Natural killer cell treated with Interleukin-12 subunit alpha and Interleukin-12 subunit beta and Interleukin-15 and Interleukin-18, amount 100 ng/mL, for 72 hours (primary cell): ENCODE data around the gene BCAS3. TPM values are rescaled to one million over a fixed set of nuclear protein-coding genes. Genes with fewer than 3 reads are reported as not detected.

ENCODE experiments used
- ATAC-seq, 2 donors: fragments of 150-1000 bp; cut with Tn5 transposase in 1 of 2; sonication (Bioruptor Pico), chemical (Tn5 transposase) in 1 of 2; 2 replicates each; pipeline ENCODE4 v1.10.0; 2021
- DNase-seq: peaks from one replicate; pipeline ENCODE4 v3.0.0; 2022; ENCODE audit warnings: low spot score
- H3K27ac Mint-ChIP-seq, 2 donors: 1 replicate in 1 of 2; 2 replicates in 1 of 2; pipeline ENCODE4 v1.8.0; 2022; ENCODE audit warnings: mixed read lengths in 2 of 2, mild to moderate bottlenecking in 1 of 2, moderate library complexity in 1 of 2
- H3K27me3 Mint-ChIP-seq, 2 donors: 1 replicate in 1 of 2; 2 replicates in 1 of 2; pipeline ENCODE4 v1.8.0; 2022; ENCODE audit warnings: mixed read lengths in 2 of 2
- H3K36me3 Mint-ChIP-seq: one replicate; pipeline ENCODE4 v1.8.0; 2022; ENCODE audit warnings: mixed read lengths
- H3K4me1 Mint-ChIP-seq, 2 donors: 1 replicate in 1 of 2; 2 replicates in 1 of 2; pipeline ENCODE4 v1.8.0; 2022; ENCODE audit warnings: low read depth in 2 of 2, mixed read lengths in 2 of 2, mild to moderate bottlenecking in 1 of 2
- H3K4me3 Mint-ChIP-seq: one replicate; pipeline ENCODE4 v1.8.0; 2022; ENCODE audit warnings: mixed read lengths
- H3K9me3 Mint-ChIP-seq: 2 replicates; pipeline ENCODE4 v1.8.0; 2022; ENCODE audit warnings: mixed read lengths
- total RNA-seq, 2 donors: library from RNA; stranded (reverse); gene quantifications; one replicate each; pipeline ENCODE4 v1.2.3, GENCODE V29; 2022

BCAS3 gene
- total RNA-seq, 2 donors from 2014 or later, result 19.5 to 26.4 TPM

- Mint-ChIP-seq H3K4me1 (peaks cover 6 to 18% of the 10 kb centered on the region in 2 donors), H3K27me3 (peaks cover 22 to 27% of the 10 kb centered on the region in 2 donors), H3K4me3 (no peak overlapping the region), H3K36me3 (no peaks in the 10 kb centered on the region), H3K9me3 (no peaks in the 10 kb centered on the region), H3K27ac (no peak overlapping the region)
- ATAC-seq, result no peak
- no peak for DNase-seq
These were observed 719.0 kb downstream of the BCAS3 start for GRCh38 chr17:61396586-61397085.

- Mint-ChIP-seq H3K27me3 (peaks cover 24 to 27% of the 10 kb centered on the region in 2 donors), H3K4me1 (peaks cover 7 to 18% of the 10 kb centered on the region in 2 donors), H3K4me3 (peak overlapping the region; percentile 84), H3K36me3 (no peaks in the 10 kb centered on the region), H3K9me3 (no peaks in the 10 kb centered on the region), H3K27ac (no peak overlapping the region)
- DNase-seq, result no peak
- ATAC-seq, result no peak
These were observed 719.6 kb downstream of the BCAS3 start for GRCh38 chr17:61397086-61397842.

GRCh38 chr17:61398721-61399130, 721.1 kb downstream of the BCAS3 start:
- Mint-ChIP-seq H3K27me3 (peaks cover 38 to 42% of the 10 kb centered on the region in 2 donors), H3K36me3 (no peaks in the 10 kb centered on the region), H3K27ac (no peak overlapping the region), H3K4me3 (peak overlapping the region; percentile 84), H3K9me3 (no peaks in the 10 kb centered on the region), H3K4me1 (peaks cover 21 to 31% of the 10 kb centered on the region in 2 donors)
- ATAC-seq (no peak), DNase-seq (no peak)

- Mint-ChIP-seq H3K27ac (no peak within 1 kb of the TSS), H3K9me3 (no peaks in the 10 kb centered on the region), H3K27me3 (peaks cover 42 to 47% of the 10 kb centered on the region in 2 donors), H3K36me3 (no peaks in the 10 kb centered on the region), H3K4me1 (peaks cover 24 to 36% of the 10 kb centered on the region in 2 donors), H3K4me3 (peak within 1 kb of the TSS; percentile 84)
- DNase-seq, result peak; percentile 57
- ATAC-seq, result no peak
These were observed 721.7 kb downstream of the BCAS3 start, which contains the start of gene TBX2 for GRCh38 chr17:61399131-61400065. Gene TBX2 (plus strand): TSS chr17:61399843. CDS start chr17:61400177, 334 bp downstream.

- ATAC-seq, result no peak
- H3K27ac Mint-ChIP-seq, result no peak overlapping the region
- DNase-seq, result no peak
- no peaks in the 10 kb centered on the region for H3K9me3 Mint-ChIP-seq
- no peaks in the 10 kb centered on the region for H3K36me3 Mint-ChIP-seq
- H3K4me3 Mint-ChIP-seq, result peak overlapping the region; percentile 65
- peaks cover 42 to 44% of the 10 kb centered on the region in 2 donors for H3K27me3 Mint-ChIP-seq
- peaks cover 24 to 36% of the 10 kb centered on the region in 2 donors for H3K4me1 Mint-ChIP-seq
These were observed 722.5 kb downstream of the BCAS3 start for GRCh38 chr17:61400066-61400716.

GRCh38 chr17:61400717-61401388, 723.2 kb downstream of the BCAS3 start:
- ATAC-seq (no peak), DNase-seq (no peak)
- Mint-ChIP-seq H3K27me3 (peaks cover 39 to 42% of the 10 kb centered on the region in 2 donors), H3K9me3 (no peaks in the 10 kb centered on the region), H3K36me3 (no peaks in the 10 kb centered on the region), H3K4me3 (peak overlapping the region; percentile 65), H3K27ac (no peak overlapping the region), H3K4me1 (peaks cover 24 to 33% of the 10 kb centered on the region in 2 donors)

GRCh38 chr17:61401389-61402072, 723.9 kb downstream of the BCAS3 start:
- peak in 1 of 2 donors; percentile 30 for ATAC-seq
- no peak for DNase-seq
- H3K27me3 Mint-ChIP-seq, result peaks cover 43 to 47% of the 10 kb centered on the region in 2 donors
- H3K36me3 Mint-ChIP-seq, result no peaks in the 10 kb centered on the region
- H3K9me3 Mint-ChIP-seq, result no peaks in the 10 kb centered on the region
- no peak overlapping the region for H3K27ac Mint-ChIP-seq
- no peak overlapping the region for H3K4me3 Mint-ChIP-seq
- peaks cover 24 to 33% of the 10 kb centered on the region in 2 donors for H3K4me1 Mint-ChIP-seq

GRCh38 chr17:61402073-61402541, 724.5 kb downstream of the BCAS3 start:
- no peaks in the 10 kb centered on the region for H3K9me3 Mint-ChIP-seq
- no peak for ATAC-seq
- no peaks in the 10 kb centered on the region for H3K36me3 Mint-ChIP-seq
- H3K4me3 Mint-ChIP-seq, result peak overlapping the region; percentile 64
- peaks cover 44 to 53% of the 10 kb centered on the region in 2 donors for H3K27me3 Mint-ChIP-seq
- peaks cover 24 to 33% of the 10 kb centered on the region in 2 donors for H3K4me1 Mint-ChIP-seq
- peak overlapping the region in 1 of 2 donors; percentile 77 for H3K27ac Mint-ChIP-seq
- DNase-seq, result no peak

GRCh38 chr17:61402978-61403800, 725.5 kb downstream of the BCAS3 start:
- ATAC-seq (no peak), DNase-seq (no peak)
- Mint-ChIP-seq H3K27me3 (peaks cover 46 to 55% of the 10 kb centered on the region in 2 donors), H3K4me3 (peak overlapping the region; percentile 64), H3K36me3 (no peaks in the 10 kb centered on the region), H3K9me3 (no peaks in the 10 kb centered on the region), H3K4me1 (peaks cover 24 to 31% of the 10 kb centered on the region in 2 donors), H3K27ac (peak overlapping the region in 1 of 2 donors; percentile 77)

GRCh38 chr17:61403801-61404662, 726.4 kb downstream of the BCAS3 start:
- ATAC-seq (no peak), DNase-seq (peak; percentile 56)
- Mint-ChIP-seq H3K27me3 (peaks cover 47 to 53% of the 10 kb centered on the region in 2 donors), H3K36me3 (no peaks in the 10 kb centered on the region), H3K27ac (no peak overlapping the region), H3K9me3 (no peaks in the 10 kb centered on the region), H3K4me3 (peak overlapping the region; percentile 64), H3K4me1 (peaks cover 22 to 29% of the 10 kb centered on the region in 2 donors)

GRCh38 chr17:61404663-61404912, 726.9 kb downstream of the BCAS3 start:
- Mint-ChIP-seq H3K27me3 (peaks cover 47 to 53% of the 10 kb centered on the region in 2 donors), H3K27ac (no peak overlapping the region), H3K4me3 (no peak overlapping the region)

More at GRCh38 chr17:61404663-61404912, 726.9 kb downstream of the BCAS3 start:
- ATAC-seq (no peak), DNase-seq (no peak)
- Mint-ChIP-seq H3K36me3 (no peaks in the 10 kb centered on the region), H3K4me1 (peaks cover 22 to 29% of the 10 kb centered on the region in 2 donors), H3K9me3 (no peaks in the 10 kb centered on the region)
